Ammon's horn (tissue), 1 donor: ENCODE data around the gene ADGRB3.
"Not testable (repeated sequence)": the region's sequence is repeated elsewhere in the genome, so short reads cannot be mapped to it uniquely, and the experiment has no call there.

Experiments
- DNase-seq: peaks from one replicate; pipeline ENCODE4 v3.0.0-alpha.2; 2016; ENCODE audit warnings: low spot score

The ADGRB3 gene

DNA sequence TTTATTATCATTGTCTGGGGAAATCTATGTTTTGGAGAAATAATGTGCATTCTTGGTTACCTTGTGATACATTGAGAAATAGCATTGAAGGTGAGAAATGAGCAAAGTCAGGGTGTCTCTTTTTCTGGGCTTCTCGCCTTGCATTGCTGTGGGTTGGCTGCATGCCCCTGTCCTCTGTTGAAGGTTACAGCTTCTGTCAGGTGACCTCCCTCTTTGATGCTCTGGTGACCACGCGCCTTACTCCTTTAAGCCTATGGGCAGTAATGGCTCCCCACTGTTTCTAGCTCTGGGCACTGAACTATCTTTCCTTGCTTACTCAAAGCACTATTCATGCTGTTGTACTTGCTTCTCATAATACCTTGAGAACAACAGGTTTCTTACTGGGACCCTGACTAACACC, 14.6 kb downstream of the ADGRB3 start:
- no peak for DNase-seq

DNA sequence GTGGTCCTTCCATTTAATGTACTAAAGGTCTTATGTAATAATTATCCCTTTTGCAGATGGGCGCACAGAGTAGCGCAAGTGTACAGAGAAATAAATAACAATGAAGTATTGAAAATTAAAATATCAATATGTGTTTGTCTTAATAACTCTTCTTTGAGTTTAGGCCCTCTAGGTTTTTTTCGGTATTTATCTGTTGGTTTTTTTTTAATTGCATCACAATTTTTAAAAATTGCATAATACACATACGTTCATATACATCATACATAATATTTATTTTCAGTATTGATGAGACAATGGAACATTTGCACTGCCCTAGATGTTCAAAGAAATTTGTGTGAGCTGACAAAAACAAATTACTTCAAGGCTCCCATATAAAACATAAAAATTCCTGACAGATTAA, 15.1 kb downstream of the ADGRB3 start:
- no peak for DNase-seq

- no peak for DNase-seq
Observed at GRCh38 chr6:68651011-68651985, 16.2 kb downstream of the ADGRB3 start.

DNA sequence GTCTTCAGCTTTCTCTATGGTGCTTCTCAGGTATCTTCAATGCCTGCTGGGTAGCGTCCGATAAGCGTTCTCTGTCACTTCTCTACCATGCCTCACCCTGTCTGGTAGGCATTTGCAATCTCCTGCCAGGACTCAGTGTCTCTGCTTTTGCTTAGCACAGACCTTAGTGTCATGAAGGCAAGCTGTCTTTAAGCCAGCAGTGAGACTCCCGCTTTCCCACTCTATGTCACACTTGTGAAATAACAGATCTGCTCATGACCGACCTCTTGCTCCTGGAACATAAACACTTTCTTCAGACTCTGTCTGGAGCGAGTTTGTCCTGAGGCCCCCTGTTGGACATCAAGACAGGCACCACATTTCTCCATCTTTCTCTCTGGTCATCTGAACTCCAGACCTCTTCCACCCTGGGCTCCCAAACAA, 17.0 kb downstream of the ADGRB3 start:
- DNase-seq: no peak

GRCh38 chr6:68653074-68653705, 18.1 kb downstream of the ADGRB3 start:
- no peak for DNase-seq

GRCh38 chr6:68653706-68654089, 18.6 kb downstream of the ADGRB3 start:
- DNase-seq: no peak

DNA sequence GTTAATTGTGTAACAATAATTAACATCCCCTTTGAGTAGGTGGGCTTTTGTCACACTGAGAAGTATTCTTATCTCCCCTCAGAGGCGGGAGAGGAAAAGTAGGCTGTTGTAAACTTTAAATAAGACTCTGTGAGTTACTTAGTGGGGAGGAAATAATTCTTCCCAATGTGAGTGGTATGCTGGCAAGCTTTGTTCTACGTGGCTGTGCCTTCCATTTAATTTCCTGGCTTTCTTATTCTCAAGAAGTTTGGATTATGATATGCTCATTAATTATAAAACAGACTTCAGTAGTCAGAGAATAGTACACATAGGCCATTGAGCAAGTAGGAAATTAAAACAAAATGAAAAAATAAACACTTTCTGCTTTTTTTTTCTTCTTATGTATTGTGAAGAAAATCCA, 19.1 kb downstream of the ADGRB3 start:
- no peak for DNase-seq

DNA sequence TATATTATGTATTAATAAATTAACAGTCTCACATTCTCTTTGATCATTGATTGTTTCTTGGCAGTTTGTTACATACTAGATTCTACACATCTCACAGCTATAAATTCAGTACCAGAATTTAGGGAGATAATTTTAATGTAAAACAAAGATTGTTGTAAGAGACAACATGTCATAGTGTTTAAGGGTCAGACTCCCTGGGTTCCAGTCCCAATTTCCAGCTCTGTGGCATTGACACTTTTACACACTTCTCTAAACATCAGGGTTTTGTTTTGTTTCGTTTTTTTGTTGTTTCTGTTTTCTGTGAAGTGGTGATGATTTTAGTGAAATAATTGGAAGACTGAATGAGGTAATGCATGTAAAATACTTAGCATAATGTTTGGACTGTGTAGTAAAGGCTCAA, 19.9 kb downstream of the ADGRB3 start:
- no peak for DNase-seq

DNA sequence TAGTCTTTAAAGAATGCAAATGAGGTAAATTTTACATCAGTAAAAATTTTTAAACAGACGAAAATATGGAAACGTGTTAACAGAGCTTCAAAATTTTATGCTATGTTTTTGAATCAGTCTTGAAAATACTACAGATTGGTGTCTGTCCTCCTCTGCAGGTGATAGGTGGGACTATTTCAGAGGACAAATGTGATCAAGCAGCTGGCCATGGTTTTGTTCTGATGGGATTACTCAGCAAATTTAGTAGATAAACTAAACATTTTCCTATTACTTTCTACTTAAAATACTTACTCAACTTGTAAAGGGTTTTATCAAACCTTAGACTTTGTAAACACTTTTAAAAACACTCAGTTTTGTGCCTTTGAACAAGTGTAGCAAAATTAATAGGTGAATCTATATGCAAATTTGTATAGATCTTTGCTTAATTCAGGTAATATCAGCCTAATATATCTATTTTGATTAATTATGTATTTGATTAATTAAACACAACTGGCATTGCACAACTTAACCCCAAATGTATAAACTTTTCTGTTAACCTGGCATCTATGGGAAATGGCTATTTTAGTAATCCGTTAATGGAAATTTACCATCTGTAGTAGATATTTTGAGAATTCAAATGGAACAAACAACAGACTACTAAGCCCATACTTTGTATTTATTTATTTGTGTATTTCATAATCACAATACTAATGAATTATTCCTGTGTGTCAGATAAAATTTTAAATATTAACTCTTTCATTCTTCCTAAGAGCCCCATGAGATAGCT, 22.5 kb downstream of the ADGRB3 start:
- DNase-seq: no peak

- no peak for DNase-seq
Observed at GRCh38 chr6:68658338-68658737, 23.3 kb downstream of the ADGRB3 start.

GRCh38 chr6:68673255-68673654, 38.2 kb downstream of the ADGRB3 start:
- no peak for DNase-seq

DNA sequence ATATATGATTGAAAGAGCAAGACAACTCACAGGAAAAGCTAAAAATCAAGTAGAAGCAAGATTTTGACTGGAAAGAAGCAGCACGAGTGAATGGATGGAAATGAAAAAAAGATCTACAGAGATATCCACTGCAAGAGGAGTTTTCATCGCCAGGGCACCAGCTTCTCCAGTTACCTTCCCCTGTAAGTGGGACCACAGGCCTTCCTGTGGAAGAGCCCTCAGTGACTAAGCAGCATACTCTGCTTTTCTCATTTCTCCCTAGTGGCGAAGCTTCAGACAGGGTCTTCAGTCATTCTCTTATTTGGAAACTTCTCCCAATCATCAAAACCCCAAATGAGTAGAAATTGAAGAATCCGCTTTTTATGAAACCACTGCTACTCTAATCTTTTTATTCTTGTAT, 40.5 kb downstream of the ADGRB3 start:
- no peak for DNase-seq

DNA sequence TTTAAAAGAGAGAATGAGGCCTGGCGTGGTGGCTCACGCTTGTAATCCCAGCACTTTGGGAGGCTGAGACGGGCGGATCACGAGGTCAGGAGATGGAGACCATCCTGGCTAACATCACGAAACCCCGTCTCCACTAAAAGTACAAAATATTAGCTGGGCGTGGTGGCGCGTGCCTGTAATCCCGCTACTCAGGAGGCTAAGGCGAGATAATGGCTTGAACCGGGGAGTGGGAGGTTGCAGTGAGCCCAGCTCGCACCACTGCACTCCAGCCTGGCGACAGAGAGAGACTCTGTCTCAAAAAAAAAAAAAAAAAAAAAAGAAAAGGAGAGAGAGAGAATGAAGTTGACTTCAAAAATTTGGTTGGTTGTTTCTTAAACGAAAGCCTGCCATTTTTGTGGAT, 41.0 kb downstream of the ADGRB3 start:
- not testable (repeated sequence) for DNase-seq

GRCh38 chr6:68677058-68677457, 42.0 kb downstream of the ADGRB3 start:
- DNase-seq: no peak

- DNase-seq: no peak
Observed at GRCh38 chr6:68679399-68679798, 44.3 kb downstream of the ADGRB3 start.

DNA sequence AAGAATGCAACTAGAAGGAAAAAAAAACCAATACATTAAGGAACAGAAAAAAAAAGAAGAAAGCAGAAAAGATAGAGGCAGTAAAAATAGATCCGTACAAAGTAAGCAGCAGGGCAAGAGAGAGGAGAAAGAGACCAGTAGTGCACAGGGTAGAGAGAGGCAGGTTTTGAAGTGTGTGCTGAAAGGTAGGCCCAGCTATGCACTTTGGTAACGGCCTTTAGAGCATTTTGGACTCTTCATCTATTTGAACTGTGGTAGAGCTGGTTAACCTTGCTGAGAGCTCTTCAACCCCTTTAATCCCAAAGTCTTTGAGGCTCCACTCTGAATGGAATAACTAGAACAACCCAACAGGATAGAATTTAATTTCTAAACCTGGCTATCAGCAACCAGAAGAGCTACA, 45.2 kb downstream of the ADGRB3 start:
- DNase-seq: no peak

- DNase-seq: no peak
Observed at GRCh38 chr6:68689910-68690309, 54.8 kb downstream of the ADGRB3 start.

DNA sequence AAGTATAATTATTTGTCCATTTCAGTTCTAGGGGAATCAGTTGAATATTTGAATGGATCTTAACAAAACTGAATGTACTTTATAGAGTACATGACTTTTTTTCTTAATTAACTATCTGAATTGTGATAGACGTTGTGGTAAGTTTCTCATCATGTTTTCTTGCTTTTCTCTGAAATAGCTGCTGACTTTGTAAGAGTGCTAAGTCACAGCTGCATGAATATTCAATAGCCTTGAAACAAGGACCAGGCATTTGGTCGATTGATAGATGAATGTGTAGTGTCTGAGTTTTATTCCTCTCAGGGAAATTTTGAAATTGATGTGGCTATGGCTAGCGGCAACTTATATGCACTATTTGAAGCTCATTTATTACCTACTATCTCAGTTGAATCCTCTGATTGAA, 56.0 kb downstream of the ADGRB3 start:
- no peak for DNase-seq

GRCh38 chr6:68693271-68693670, 58.2 kb downstream of the ADGRB3 start:
- no peak for DNase-seq

GRCh38 chr6:68695403-68695802, 60.3 kb downstream of the ADGRB3 start:
- DNase-seq: no peak

DNA sequence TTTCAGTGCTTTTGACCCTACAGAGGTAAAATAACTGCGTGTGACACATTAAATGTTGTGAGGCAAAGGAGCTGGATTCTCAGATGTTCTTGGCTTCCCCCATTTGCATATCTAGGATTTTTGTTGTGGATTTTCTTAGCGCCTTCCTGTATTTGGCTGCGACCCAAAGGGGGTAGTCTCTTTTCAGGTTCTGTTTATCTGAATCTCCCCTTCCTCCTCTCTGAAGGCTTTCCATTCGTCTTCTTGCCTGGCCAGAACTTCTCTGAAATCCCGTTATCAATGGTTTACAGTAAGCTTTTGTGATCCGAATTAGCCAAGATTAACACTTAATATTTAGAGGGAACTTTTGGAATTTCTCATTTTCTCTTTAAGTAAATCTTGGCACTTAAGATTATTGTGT, 60.8 kb downstream of the ADGRB3 start:
- DNase-seq: no peak

GRCh38 chr6:68697394-68697793, 62.3 kb downstream of the ADGRB3 start:
- no peak for DNase-seq

GRCh38 chr6:68701159-68701558, 66.1 kb downstream of the ADGRB3 start:
- no peak for DNase-seq
